Testis (tissue), 3 donors: ENCODE data around the gene ATRN. TPM values are rescaled to one million over a fixed set of nuclear protein-coding genes. Genes with fewer than 3 reads are reported as not detected.
"Not testable (repeated sequence)": the region's sequence is repeated elsewhere in the genome, so short reads cannot be mapped to it uniquely, and the experiment has no call there.

Experiments
- DNase-seq: peaks from one replicate; pipeline ENCODE4 v3.0.0-alpha.2; 2019
- H3K27ac ChIP-seq, 2 donors: fragments of 200-600 bp; sonication (generic); one replicate each; pipeline ENCODE4 v1.5.1; 2019
- H3K27me3 ChIP-seq: fragments of 200-600 bp; sonication (generic); one replicate; pipeline ENCODE4 v1.5.1; 2019
- H3K36me3 ChIP-seq: fragments of 200-600 bp; sonication (generic); one replicate; pipeline ENCODE4 v1.5.1; 2017; ENCODE audit warnings: low read depth; ENCODE audit errors: missing control alignments
- H3K4me1 ChIP-seq: fragments of 200-600 bp; sonication (generic); one replicate; pipeline ENCODE4 v1.5.1; 2019
- H3K4me3 ChIP-seq, 2 donors: fragments of 200-600 bp; sonication (generic); one replicate each; pipeline ENCODE4 v1.5.1; 2017 to 2019
- H3K9me3 ChIP-seq: fragments of 200-600 bp; sonication (generic); one replicate; pipeline ENCODE4 v1.5.1; 2017
- POLR2A ChIP-seq: fragments of 450-650 bp; IDR thresholded peaks from one replicate; pipeline ENCODE4 v1.6.1; 2017; ENCODE audit warnings: antibody characterized with exemption, mild to moderate bottlenecking, moderate library complexity
- WGBS, 2 donors: methylation state at CpG; one replicate each; pipeline ENCODE4 v1.1.5; 2018; 5-methylcytosine and 5-hydroxymethylcytosine counted together
- intact Hi-C: fragments of 100-400 bp; cut with DNase I; formaldehyde crosslinking; loops from one replicate; pipeline ENCODE4 v1.15.1; 2023; ENCODE audit warnings: low total_unique reads
- polyA plus RNA-seq: library from polyadenylated mRNA; stranded (reverse); fragments of 350-450 nt; fragmentation: Illumina TruSeq; extraction: RNeasy Lipid Tissue Mini Kit (QIAGEN cat#74804); gene quantifications from one replicate; pipeline ENCODE4 v1.2.3, GENCODE V29; 2014; ENCODE audit warnings: low read depth, low replicate concordance; ENCODE audit not compliant: insufficient read depth
- total RNA-seq, 2 donors: library from RNA; depleted of rRNA; stranded (reverse); fragments of >200 nt; gene quantifications; one replicate each; pipeline ENCODE4 v1.2.3, GENCODE V29; 2016
- TF ChIP-seq, protein P1 (sequence below), 3 experiments: fragments of 450-650 bp in 2 of 3; fragments of 200-600 bp in 1 of 3; sonication (generic) in 1 of 3; IDR thresholded peaks; one replicate each; pipeline ENCODE4 v1.5.1; 2016 to 2019; ENCODE audit warnings: antibody characterized with exemption in 3 of 3, mild to moderate bottlenecking in 2 of 3, moderate library complexity in 1 of 3

Gene ATRN
- total and polyA plus RNA-seq, 3 donors from 2014 or later, result 39.4 to 43.8 (median 42.7) TPM

DNA sequence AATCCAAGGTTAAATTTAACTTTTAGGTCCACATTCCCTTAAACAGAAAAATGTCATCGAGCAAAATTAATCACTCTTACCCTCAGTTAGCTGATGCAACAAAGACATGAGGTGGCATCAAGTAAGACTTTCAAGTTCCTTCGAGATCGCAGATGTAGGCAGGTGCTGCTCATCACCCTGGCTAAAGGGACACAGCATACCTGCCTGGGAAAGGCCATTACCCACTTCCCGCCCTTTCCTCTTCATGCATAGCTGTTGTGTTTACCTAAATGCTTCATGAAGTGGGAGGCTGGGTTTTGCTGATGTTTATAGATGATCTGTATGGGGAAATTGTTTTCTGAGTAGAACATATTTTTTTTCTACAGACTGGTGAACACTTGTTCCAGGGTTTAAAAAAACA is 124.7 kb downstream of the ATRN start:
- TF ChIP-seq, protein P1, sequence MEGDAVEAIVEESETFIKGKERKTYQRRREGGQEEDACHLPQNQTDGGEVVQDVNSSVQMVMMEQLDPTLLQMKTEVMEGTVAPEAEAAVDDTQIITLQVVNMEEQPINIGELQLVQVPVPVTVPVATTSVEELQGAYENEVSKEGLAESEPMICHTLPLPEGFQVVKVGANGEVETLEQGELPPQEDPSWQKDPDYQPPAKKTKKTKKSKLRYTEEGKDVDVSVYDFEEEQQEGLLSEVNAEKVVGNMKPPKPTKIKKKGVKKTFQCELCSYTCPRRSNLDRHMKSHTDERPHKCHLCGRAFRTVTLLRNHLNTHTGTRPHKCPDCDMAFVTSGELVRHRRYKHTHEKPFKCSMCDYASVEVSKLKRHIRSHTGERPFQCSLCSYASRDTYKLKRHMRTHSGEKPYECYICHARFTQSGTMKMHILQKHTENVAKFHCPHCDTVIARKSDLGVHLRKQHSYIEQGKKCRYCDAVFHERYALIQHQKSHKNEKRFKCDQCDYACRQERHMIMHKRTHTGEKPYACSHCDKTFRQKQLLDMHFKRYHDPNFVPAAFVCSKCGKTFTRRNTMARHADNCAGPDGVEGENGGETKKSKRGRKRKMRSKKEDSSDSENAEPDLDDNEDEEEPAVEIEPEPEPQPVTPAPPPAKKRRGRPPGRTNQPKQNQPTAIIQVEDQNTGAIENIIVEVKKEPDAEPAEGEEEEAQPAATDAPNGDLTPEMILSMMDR (IDR thresholded peaks at IDR 0.05), result no peak
- no peak for TF ChIP-seq POLR2A
- DNase-seq, result no peak
- no peaks in the 10 kb centered on the region for H3K9me3 ChIP-seq
- intact Hi-C loops, result no loop called here
- H3K27ac ChIP-seq, result no peak overlapping the region
- H3K36me3 ChIP-seq, result no peaks in the 10 kb centered on the region
- no peaks in the 10 kb centered on the region for H3K27me3 ChIP-seq
- H3K4me1 ChIP-seq, result no peaks in the 10 kb centered on the region
- no peak overlapping the region for H3K4me3 ChIP-seq
- WGBS, 2 donors, result 94 to 97% methylated on average over 4 of the region's 4 CpGs

DNA sequence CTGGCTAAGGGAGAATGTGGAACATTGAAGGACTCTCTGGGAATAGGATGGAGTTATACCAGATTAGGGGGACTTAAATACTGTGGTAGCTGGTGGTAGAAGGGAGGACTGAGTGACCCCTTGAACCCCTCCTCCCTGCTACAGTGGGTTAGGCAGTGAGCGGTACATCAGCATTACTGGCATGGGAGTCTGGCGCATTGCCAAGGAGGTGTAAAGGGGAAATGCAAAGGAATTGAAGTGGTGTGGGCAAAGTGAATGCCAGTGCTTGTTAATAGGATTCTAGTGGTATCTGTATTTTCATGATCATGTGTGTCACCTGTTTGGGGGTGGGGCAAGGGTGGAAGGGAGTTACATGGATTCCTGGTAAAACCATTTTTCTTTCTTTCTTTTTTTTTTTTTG is 132.3 kb downstream of the ATRN start:
- no peaks in the 10 kb centered on the region for H3K9me3 ChIP-seq
- no peak for DNase-seq
- no peak overlapping the region for H3K27ac ChIP-seq

DNA sequence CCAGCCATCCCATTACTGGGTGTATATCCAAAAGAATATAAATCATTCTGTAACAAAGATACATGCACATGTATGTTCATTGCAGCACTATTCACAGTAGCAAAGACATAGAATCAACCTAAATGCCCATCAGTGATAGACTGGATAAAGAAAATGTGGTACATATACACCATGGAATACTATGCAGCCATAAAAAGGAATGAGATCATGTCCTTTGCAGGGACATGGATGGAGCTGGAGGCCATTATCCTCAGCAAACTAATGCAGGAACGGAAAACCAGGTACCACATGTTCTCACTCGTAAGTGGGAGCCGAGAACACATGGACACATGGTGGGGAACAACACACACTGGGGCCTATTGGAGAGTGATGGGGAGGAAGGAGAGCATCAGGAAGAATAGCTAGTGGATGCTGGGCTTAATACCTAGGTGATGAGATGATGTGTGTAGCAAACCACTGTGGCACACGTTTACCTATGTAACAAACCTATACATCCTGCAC is 134.6 kb downstream of the ATRN start:
- H3K27me3 ChIP-seq, H3K4me1 ChIP-seq, H3K4me3 ChIP-seq, H3K27ac ChIP-seq, H3K36me3 ChIP-seq, intact Hi-C loops, DNase-seq, H3K9me3 ChIP-seq: not testable (repeated sequence)
- 87 to 89% methylated on average over 4 of the region's 4 CpGs for WGBS, 2 donors

More for the DNA sequence above, 132.3 kb downstream of the ATRN start:
- H3K27me3 ChIP-seq, result no peaks in the 10 kb centered on the region
- no peaks in the 10 kb centered on the region for H3K4me1 ChIP-seq
- H3K4me3 ChIP-seq, result no peak overlapping the region
- intact Hi-C loops, result no loop called here
- TF ChIP-seq POLR2A, result no peak
- TF ChIP-seq, protein P1 (IDR thresholded peaks at IDR 0.05), result no peak
- no peaks in the 10 kb centered on the region for H3K36me3 ChIP-seq
- 86 to 97% methylated on average over 2 of the region's 2 CpGs for WGBS, 2 donors

DNA sequence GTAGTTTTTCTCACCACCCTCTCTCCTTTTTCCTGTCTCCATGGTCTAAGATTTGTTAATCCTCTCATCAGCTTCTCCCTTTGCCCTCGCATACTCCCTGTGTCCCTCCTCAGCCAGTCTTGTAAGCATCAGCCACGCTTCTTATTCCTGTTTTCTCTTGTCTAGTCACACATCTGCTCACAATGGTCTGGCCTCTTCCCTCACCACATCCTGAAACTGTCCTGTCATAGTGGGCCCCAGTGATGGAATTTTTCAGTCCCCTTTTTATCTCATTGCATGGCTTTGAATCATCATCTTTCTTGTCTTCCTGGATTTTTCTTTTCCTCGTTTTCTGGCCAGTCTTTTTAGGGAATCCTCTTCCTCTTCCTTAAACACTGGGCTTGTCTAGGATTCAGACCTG is 135.2 kb downstream of the ATRN start:
- H3K27me3 ChIP-seq, result no peaks in the 10 kb centered on the region
- TF ChIP-seq POLR2A, result no peak
- TF ChIP-seq, protein P1 (IDR thresholded peaks at IDR 0.05), result no peak
- no peaks in the 10 kb centered on the region for H3K4me1 ChIP-seq
- H3K9me3 ChIP-seq, result no peaks in the 10 kb centered on the region
- 78 to 85% methylated on average over 3 of the region's 3 CpGs for WGBS, 2 donors
- no peak overlapping the region for H3K4me3 ChIP-seq
- no peak for DNase-seq
- no peak overlapping the region for H3K27ac ChIP-seq
- intact Hi-C loops, result no loop called here
- no peaks in the 10 kb centered on the region for H3K36me3 ChIP-seq

DNA sequence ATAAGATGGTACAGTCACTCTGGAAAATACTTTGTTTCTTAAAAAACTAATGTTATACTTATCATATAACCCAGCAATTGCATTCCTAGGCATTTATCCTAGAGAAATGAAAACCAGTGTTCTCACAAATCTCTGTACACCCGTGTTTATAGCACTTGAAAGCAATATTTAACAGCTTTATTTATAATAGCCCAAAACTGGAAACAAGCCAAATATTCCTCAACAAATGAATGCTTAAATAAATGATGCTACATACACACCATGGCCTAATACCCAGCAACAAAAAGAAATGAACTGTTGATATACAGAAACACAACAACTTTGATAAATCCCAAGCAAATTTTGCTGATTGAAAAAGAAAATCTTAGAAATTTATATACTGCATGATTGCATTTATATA is 141.1 kb downstream of the ATRN start:
- Histone ChIP-seq H3K4me1 (no peaks in the 10 kb centered on the region), H3K27ac (no peak overlapping the region), H3K4me3 (no peak overlapping the region), H3K9me3 (no peaks in the 10 kb centered on the region), H3K27me3 (no peaks in the 10 kb centered on the region), H3K36me3 (no peaks in the 10 kb centered on the region)
- DNase-seq, result no peak
- intact Hi-C loops, result no loop called here
- 73 to 77% methylated on average over 1 of the region's 1 CpG for WGBS, 2 donors
- TF ChIP-seq, protein P1 (IDR thresholded peaks at IDR 0.05), result no peak
- no peak for TF ChIP-seq POLR2A
